ENCODE data around the gene ITGA4. TPM values are rescaled to one million over a fixed set of nuclear protein-coding genes. Genes with fewer than 3 reads are reported as not detected.

ITGA4 gene
- total RNA-seq, 1 donor = 27.6 TPM

- no peak for TF ChIP-seq CTCF (IDR thresholded peaks at IDR 0.05; ENCODE audit: insufficient read depth, low read length)
- no peak overlapping the region for H3K4me3 ChIP-seq (ENCODE audit: low read depth, low read length)
- DNase-seq (ENCODE audit: low read depth) = peak; percentile 75
Measured at GRCh38 chr2:181465676-181466375, 8.6 kb downstream of the ITGA4 start.

- peak; percentile 84 for TF ChIP-seq CTCF (IDR thresholded peaks at IDR 0.05; ENCODE audit: insufficient read depth, low read length)
- peak; percentile 73 for DNase-seq (ENCODE audit: low read depth)
- H3K4me3 ChIP-seq (ENCODE audit: low read depth, low read length) = no peak overlapping the region
Measured at GRCh38 chr2:181466661-181467576, 9.7 kb downstream of the ITGA4 start.

GRCh38 chr2:181467966-181468707 lies 11.0 kb downstream of the ITGA4 start:
- no peak overlapping the region for H3K4me3 ChIP-seq (ENCODE audit: low read depth, low read length)
- no peak for DNase-seq (ENCODE audit: low read depth)
- no peak for TF ChIP-seq CTCF (IDR thresholded peaks at IDR 0.05; ENCODE audit: insufficient read depth, low read length)

- TF ChIP-seq CTCF (IDR thresholded peaks at IDR 0.05; ENCODE audit: insufficient read depth, low read length) = no peak
- no peak for DNase-seq (ENCODE audit: low read depth)
- H3K4me3 ChIP-seq (ENCODE audit: low read depth, low read length) = no peak overlapping the region
Measured at GRCh38 chr2:181468811-181469210, 11.6 kb downstream of the ITGA4 start.

GRCh38 chr2:181471226-181471625 lies 14.0 kb downstream of the ITGA4 start:
- DNase-seq (ENCODE audit: low read depth) = no peak
- H3K4me3 ChIP-seq (ENCODE audit: low read depth, low read length) = no peak overlapping the region
- TF ChIP-seq CTCF (IDR thresholded peaks at IDR 0.05; ENCODE audit: insufficient read depth, low read length) = no peak

- no peak for TF ChIP-seq CTCF (IDR thresholded peaks at IDR 0.05; ENCODE audit: insufficient read depth, low read length)
- no peak for DNase-seq (ENCODE audit: low read depth)
- H3K4me3 ChIP-seq (ENCODE audit: low read depth, low read length) = no peak overlapping the region
Measured at GRCh38 chr2:181471783-181472182, 14.6 kb downstream of the ITGA4 start.

All from fibroblast of the aortic adventitia (primary cell).